OCI-LY1 (cell line): Measurements from ENCODE around the gene SLC25A29.

Experiments
- EZH2 ChIP-seq: fragments of 200-600 bp; sonication (generic), shearing (Covaris generic); IDR thresholded peaks from 2 replicates; pipeline ENCODE4 v1.8.0; 2017; ENCODE audit warnings: borderline replicate concordance, mixed run types, mild to moderate bottlenecking, antibody characterized with exemption, low read length, moderate library complexity, mixed read lengths
- TF ChIP-seq, protein P1 (sequence below): fragments of 200-600 bp; sonication (generic), shearing (Covaris generic); IDR thresholded peaks from 2 replicates; pipeline ENCODE4 v1.5.1; 2017; ENCODE audit warnings: mild to moderate bottlenecking, antibody characterized with exemption, low read length, moderate library complexity, mixed read lengths

DNA sequence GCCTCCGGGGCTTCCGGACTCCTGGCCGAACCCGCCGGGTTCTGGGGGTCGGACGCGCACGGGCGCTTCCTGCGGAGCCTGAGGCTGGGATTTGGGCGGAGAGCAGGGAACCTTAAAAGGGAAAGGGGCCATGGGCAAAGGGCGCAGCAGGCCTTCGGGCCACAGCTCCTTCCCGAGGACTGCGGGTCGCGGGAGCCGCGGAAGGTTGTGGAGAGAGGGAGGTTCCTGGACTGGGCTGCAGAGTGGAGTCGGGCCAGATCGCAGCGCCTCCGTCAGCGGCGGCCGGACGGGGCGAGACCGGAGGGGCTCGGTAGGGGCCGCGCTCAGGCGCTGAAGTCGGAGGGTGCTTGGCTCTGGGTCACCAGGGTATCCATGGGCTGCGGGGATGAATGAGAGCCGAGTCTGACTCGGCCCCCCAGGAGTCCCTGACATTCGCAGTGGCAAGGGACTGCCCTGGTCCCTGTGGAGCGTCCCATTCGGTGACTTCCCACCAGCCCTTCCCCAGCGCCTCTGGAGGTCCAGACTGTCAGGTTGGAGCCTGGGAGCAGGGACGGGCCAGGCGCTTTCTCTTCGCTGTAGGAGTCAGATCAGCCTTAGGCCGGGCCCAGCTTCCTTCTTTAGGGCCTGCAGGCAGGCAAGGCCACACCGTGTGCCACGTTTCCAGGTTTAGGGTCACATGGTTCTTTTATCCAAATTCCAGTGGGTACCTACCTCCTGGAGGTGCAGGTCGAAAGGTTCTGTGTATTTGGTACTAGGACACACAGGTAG is 938 bp upstream of the SLC25A29 start:
- no peak for TF ChIP-seq EZH2
- TF ChIP-seq, protein P1, sequence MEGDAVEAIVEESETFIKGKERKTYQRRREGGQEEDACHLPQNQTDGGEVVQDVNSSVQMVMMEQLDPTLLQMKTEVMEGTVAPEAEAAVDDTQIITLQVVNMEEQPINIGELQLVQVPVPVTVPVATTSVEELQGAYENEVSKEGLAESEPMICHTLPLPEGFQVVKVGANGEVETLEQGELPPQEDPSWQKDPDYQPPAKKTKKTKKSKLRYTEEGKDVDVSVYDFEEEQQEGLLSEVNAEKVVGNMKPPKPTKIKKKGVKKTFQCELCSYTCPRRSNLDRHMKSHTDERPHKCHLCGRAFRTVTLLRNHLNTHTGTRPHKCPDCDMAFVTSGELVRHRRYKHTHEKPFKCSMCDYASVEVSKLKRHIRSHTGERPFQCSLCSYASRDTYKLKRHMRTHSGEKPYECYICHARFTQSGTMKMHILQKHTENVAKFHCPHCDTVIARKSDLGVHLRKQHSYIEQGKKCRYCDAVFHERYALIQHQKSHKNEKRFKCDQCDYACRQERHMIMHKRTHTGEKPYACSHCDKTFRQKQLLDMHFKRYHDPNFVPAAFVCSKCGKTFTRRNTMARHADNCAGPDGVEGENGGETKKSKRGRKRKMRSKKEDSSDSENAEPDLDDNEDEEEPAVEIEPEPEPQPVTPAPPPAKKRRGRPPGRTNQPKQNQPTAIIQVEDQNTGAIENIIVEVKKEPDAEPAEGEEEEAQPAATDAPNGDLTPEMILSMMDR = no peak
